Activated CD4-positive, alpha-beta memory T cell treated with anti-CD3 and anti-CD28 coated beads for 36 hours (primary cell): ENCODE data around the gene PCDHA1. TPM values are rescaled to one million over a fixed set of nuclear protein-coding genes. Genes with fewer than 3 reads are reported as not detected.

Experiments
- CTCF ChIA-PET: fragments of 350-600 bp; sonication (Branson Sonifier 250); formaldehyde crosslinking; loops from one replicate; lab custom pipeline; 2021; ENCODE audit warnings: antibody characterized with exemption, inconsistent platforms; lab: Charles Lee
- POLR2A ChIA-PET: fragments of 350-600 bp; sonication (Branson Sonifier 250); formaldehyde crosslinking; loops from one replicate; lab custom pipeline; 2021; ENCODE audit warnings: antibody characterized with exemption; lab: Charles Lee
- DNase-seq: peaks from one replicate; pipeline ENCODE4 v3.0.0-alpha.2; 2020
- H3K27ac Mint-ChIP-seq: one replicate; pipeline ENCODE4 v1.8.0; 2021; ENCODE audit warnings: mixed read lengths
- H3K27me3 Mint-ChIP-seq: one replicate; pipeline ENCODE4 v1.8.0; 2021; ENCODE audit warnings: mixed read lengths
- H3K36me3 Mint-ChIP-seq: one replicate; pipeline ENCODE4 v1.8.0; 2021; ENCODE audit warnings: mixed read lengths
- H3K4me1 Mint-ChIP-seq: one replicate; pipeline ENCODE4 v1.8.0; 2021; ENCODE audit warnings: low read depth, mixed read lengths
- H3K4me3 Mint-ChIP-seq: one replicate; pipeline ENCODE4 v1.8.0; 2021; ENCODE audit warnings: mild to moderate bottlenecking, mixed read lengths
- H3K9me3 Mint-ChIP-seq: one replicate; pipeline ENCODE4 v1.8.0; 2021; ENCODE audit warnings: mixed read lengths
- intact Hi-C: fragments of 100-400 bp; cut with micrococcal nuclease; formaldehyde crosslinking; loops from one replicate; pipeline ENCODE4 v1.15.1; 2023
- total RNA-seq, 2 experiments: library from RNA; stranded (reverse); gene quantifications; one replicate each; pipeline ENCODE4 v1.2.3, GENCODE V29; 2021

PCDHA1 gene
- total RNA-seq, 2 experiments from 2014 or later: not detected

- Mint-ChIP-seq H3K4me1 (no peaks in the 10 kb centered on the region), H3K27ac (no peak overlapping the region), H3K36me3 (no peaks in the 10 kb centered on the region), H3K4me3 (no peak overlapping the region), H3K9me3 (no peaks in the 10 kb centered on the region), H3K27me3 (no peaks in the 10 kb centered on the region)
- POLR2A ChIA-PET: no interaction called here
- intact Hi-C loops: no loop called here
- DNase-seq: no peak
- CTCF ChIA-PET: interaction anchor here (0.7 kb wide), 1 partner anchor 10 kb away, joined by 3 read pairs; no protein-coding TSS in a partner anchor
Observed at GRCh38 chr5:140989254-140990020, 203.5 kb downstream of the PCDHA1 start.

- Mint-ChIP-seq H3K4me1 (no peaks in the 10 kb centered on the region), H3K27ac (no peak overlapping the region), H3K4me3 (no peak overlapping the region), H3K36me3 (no peaks in the 10 kb centered on the region), H3K9me3 (no peaks in the 10 kb centered on the region), H3K27me3 (no peaks in the 10 kb centered on the region)
- ChIA-PET POLR2A (interaction anchor here (0.9 kb wide), 1 partner anchor 23 kb away, joined by 3 read pairs; no protein-coding TSS in a partner anchor), CTCF (no interaction called here)
- intact Hi-C loops: no loop called here
- no peak for DNase-seq
Observed at GRCh38 chr5:140992828-140993227, 206.9 kb downstream of the PCDHA1 start.

- Mint-ChIP-seq H3K9me3 (no peaks in the 10 kb centered on the region), H3K36me3 (no peaks in the 10 kb centered on the region), H3K27ac (no peak overlapping the region), H3K27me3 (peaks cover 4% of the 10 kb centered on the region), H3K4me3 (no peak overlapping the region), H3K4me1 (no peaks in the 10 kb centered on the region)
- DNase-seq: no peak
- intact Hi-C loops: no loop called here
- ChIA-PET CTCF (no interaction called here), POLR2A (no interaction called here)
Observed at GRCh38 chr5:140996060-140996459, 210.1 kb downstream of the PCDHA1 start.

- POLR2A ChIA-PET: no interaction called here
- intact Hi-C loops: no loop called here
- Mint-ChIP-seq H3K9me3 (no peaks in the 10 kb centered on the region), H3K4me1 (peaks cover 8% of the 10 kb centered on the region), H3K36me3 (no peaks in the 10 kb centered on the region), H3K27ac (no peak overlapping the region), H3K4me3 (no peak overlapping the region), H3K27me3 (peaks cover 21% of the 10 kb centered on the region)
- no peak for DNase-seq
- CTCF ChIA-PET: interaction anchor here (1.3 kb wide), 1 partner anchor 9 kb away, joined by 3 read pairs; no protein-coding TSS in a partner anchor
Observed at GRCh38 chr5:140998921-140999410, 213.0 kb downstream of the PCDHA1 start.

- H3K4me3 Mint-ChIP-seq: no peak overlapping the region
- no peaks in the 10 kb centered on the region for H3K36me3 Mint-ChIP-seq
- ChIA-PET CTCF (no interaction called here), POLR2A (no interaction called here)
- peaks cover 23% of the 10 kb centered on the region for H3K27me3 Mint-ChIP-seq
- DNase-seq: no peak
- H3K27ac Mint-ChIP-seq: no peak overlapping the region
- H3K9me3 Mint-ChIP-seq: no peaks in the 10 kb centered on the region
- peaks cover 8% of the 10 kb centered on the region for H3K4me1 Mint-ChIP-seq
- intact Hi-C loops: no loop called here
Observed at GRCh38 chr5:141001446-141001843, 215.5 kb downstream of the PCDHA1 start.

- H3K4me1 Mint-ChIP-seq: peaks cover 8% of the 10 kb centered on the region
- intact Hi-C loops: no loop called here
- ChIA-PET POLR2A (no interaction called here), CTCF (no interaction called here)
- DNase-seq: no peak
- no peak overlapping the region for H3K4me3 Mint-ChIP-seq
- H3K27ac Mint-ChIP-seq: no peak overlapping the region
- H3K27me3 Mint-ChIP-seq: peaks cover 23% of the 10 kb centered on the region
- H3K36me3 Mint-ChIP-seq: no peaks in the 10 kb centered on the region
- no peaks in the 10 kb centered on the region for H3K9me3 Mint-ChIP-seq
Observed at GRCh38 chr5:141001844-141002604, 216.1 kb downstream of the PCDHA1 start.

GRCh38 chr5:141002605-141002965 lies 216.6 kb downstream of the PCDHA1 start:
- ChIA-PET CTCF (no interaction called here), POLR2A (no interaction called here)
- H3K4me1 Mint-ChIP-seq: peaks cover 8% of the 10 kb centered on the region
- no peaks in the 10 kb centered on the region for H3K36me3 Mint-ChIP-seq
- no peak for DNase-seq
- H3K9me3 Mint-ChIP-seq: no peaks in the 10 kb centered on the region
- no peak overlapping the region for H3K27ac Mint-ChIP-seq
- H3K4me3 Mint-ChIP-seq: no peak overlapping the region
- peaks cover 23% of the 10 kb centered on the region for H3K27me3 Mint-ChIP-seq
- intact Hi-C loops: no loop called here

GRCh38 chr5:141003031-141003430 lies 217.1 kb downstream of the PCDHA1 start:
- DNase-seq: no peak
- Mint-ChIP-seq H3K4me3 (no peak overlapping the region), H3K36me3 (no peaks in the 10 kb centered on the region), H3K4me1 (peaks cover 8% of the 10 kb centered on the region), H3K9me3 (no peaks in the 10 kb centered on the region), H3K27me3 (peaks cover 23% of the 10 kb centered on the region), H3K27ac (no peak overlapping the region)
- POLR2A ChIA-PET: no interaction called here
- CTCF ChIA-PET: no interaction called here
- intact Hi-C loops: no loop called here

- POLR2A ChIA-PET: no interaction called here
- Mint-ChIP-seq H3K4me1 (peaks cover 8% of the 10 kb centered on the region), H3K4me3 (no peak overlapping the region), H3K27ac (no peak overlapping the region), H3K27me3 (peaks cover 23% of the 10 kb centered on the region), H3K9me3 (no peaks in the 10 kb centered on the region), H3K36me3 (no peaks in the 10 kb centered on the region)
- intact Hi-C loops: no loop called here
- no peak for DNase-seq
- CTCF ChIA-PET: no interaction called here
Observed at GRCh38 chr5:141003791-141004611, 218.1 kb downstream of the PCDHA1 start.

- ChIA-PET POLR2A (no interaction called here), CTCF (no interaction called here)
- H3K27ac Mint-ChIP-seq: no peak overlapping the region
- H3K4me1 Mint-ChIP-seq: no peaks in the 10 kb centered on the region
- no peak for DNase-seq
- no peak overlapping the region for H3K4me3 Mint-ChIP-seq
- H3K27me3 Mint-ChIP-seq: peaks cover 5% of the 10 kb centered on the region
- intact Hi-C loops: no loop called here
- H3K9me3 Mint-ChIP-seq: no peaks in the 10 kb centered on the region
- no peaks in the 10 kb centered on the region for H3K36me3 Mint-ChIP-seq
Observed at GRCh38 chr5:141007791-141008190, 221.9 kb downstream of the PCDHA1 start.

- no peak overlapping the region for H3K4me3 Mint-ChIP-seq
Observed at GRCh38 chr5:141010047-141010793, 224.3 kb downstream of the PCDHA1 start.

More at GRCh38 chr5:141010047-141010793, 224.3 kb downstream of the PCDHA1 start:
- DNase-seq: no peak
- Mint-ChIP-seq H3K27me3 (peaks cover 2% of the 10 kb centered on the region), H3K4me1 (no peaks in the 10 kb centered on the region), H3K9me3 (no peaks in the 10 kb centered on the region), H3K27ac (no peak overlapping the region), H3K36me3 (no peaks in the 10 kb centered on the region)
- CTCF ChIA-PET: no interaction called here
- intact Hi-C loops: no loop called here
- POLR2A ChIA-PET: no interaction called here
